ENCODE results near the gene TFF3.
A peak's percentile ranks its signal among the peaks of the same experiment; 100 is the strongest.

The TFF3 gene

GRCh38 chr21:42340187-42341050, 25.2 kb upstream of the TFF3 start:
- H3K9me3 Mint-ChIP-seq, result no peaks in the 10 kb centered on the region
- peak; percentile 17 for DNase-seq
- no peaks in the 10 kb centered on the region for H3K27me3 Mint-ChIP-seq
- no peak overlapping the region for H3K27ac Mint-ChIP-seq
- H3K36me3 Mint-ChIP-seq (ENCODE audit: low read depth), result no peaks in the 10 kb centered on the region
- peaks cover 14% of the 10 kb centered on the region for H3K4me1 Mint-ChIP-seq (ENCODE audit: low read depth)
- no peak overlapping the region for H3K4me3 Mint-ChIP-seq

- Mint-ChIP-seq H3K9me3 (no peaks in the 10 kb centered on the region), H3K27ac (no peak overlapping the region), H3K4me3 (no peak overlapping the region), H3K4me1 (ENCODE audit: low read depth) (peaks cover 14% of the 10 kb centered on the region), H3K27me3 (no peaks in the 10 kb centered on the region), H3K36me3 (ENCODE audit: low read depth) (no peaks in the 10 kb centered on the region)
- DNase-seq, result peak; percentile 28
Measured at GRCh38 chr21:42338729-42339715, 23.8 kb upstream of the TFF3 start.

GRCh38 chr21:42337830-42338728, 22.9 kb upstream of the TFF3 start:
- Mint-ChIP-seq H3K27ac (no peak overlapping the region), H3K4me3 (no peak overlapping the region), H3K9me3 (no peaks in the 10 kb centered on the region), H3K4me1 (ENCODE audit: low read depth) (peaks cover 14% of the 10 kb centered on the region), H3K36me3 (ENCODE audit: low read depth) (no peaks in the 10 kb centered on the region), H3K27me3 (no peaks in the 10 kb centered on the region)
- DNase-seq, result peak; percentile 84

GRCh38 chr21:42337276-42337675, 22.1 kb upstream of the TFF3 start:
- Mint-ChIP-seq H3K9me3 (no peaks in the 10 kb centered on the region), H3K4me1 (ENCODE audit: low read depth) (peaks cover 14% of the 10 kb centered on the region), H3K36me3 (ENCODE audit: low read depth) (no peaks in the 10 kb centered on the region), H3K27ac (no peak overlapping the region), H3K27me3 (no peaks in the 10 kb centered on the region), H3K4me3 (no peak overlapping the region)
- DNase-seq, result no peak

- no peak for DNase-seq
Measured at GRCh38 chr21:42336054-42336453, 20.8 kb upstream of the TFF3 start.

GRCh38 chr21:42332557-42333317, 17.5 kb upstream of the TFF3 start:
- no peaks in the 10 kb centered on the region for H3K27me3 Mint-ChIP-seq

More at GRCh38 chr21:42336054-42336453, 20.8 kb upstream of the TFF3 start:
- Mint-ChIP-seq H3K27me3 (no peaks in the 10 kb centered on the region), H3K9me3 (peaks cover 9% of the 10 kb centered on the region), H3K36me3 (ENCODE audit: low read depth) (no peaks in the 10 kb centered on the region), H3K27ac (no peak overlapping the region), H3K4me3 (no peak overlapping the region), H3K4me1 (ENCODE audit: low read depth) (peaks cover 14% of the 10 kb centered on the region)

GRCh38 chr21:42331660-42332059, 16.5 kb upstream of the TFF3 start:
- Mint-ChIP-seq H3K4me3 (no peak overlapping the region), H3K27me3 (no peaks in the 10 kb centered on the region), H3K4me1 (ENCODE audit: low read depth) (no peaks in the 10 kb centered on the region), H3K27ac (no peak overlapping the region), H3K36me3 (ENCODE audit: low read depth) (no peaks in the 10 kb centered on the region), H3K9me3 (peaks cover 13% of the 10 kb centered on the region)
- no peak for DNase-seq

More at GRCh38 chr21:42332557-42333317, 17.5 kb upstream of the TFF3 start:
- DNase-seq, result no peak
- no peak overlapping the region for H3K27ac Mint-ChIP-seq
- peaks cover 5% of the 10 kb centered on the region for H3K4me1 Mint-ChIP-seq (ENCODE audit: low read depth)
- no peaks in the 10 kb centered on the region for H3K36me3 Mint-ChIP-seq (ENCODE audit: low read depth)
- H3K4me3 Mint-ChIP-seq, result no peak overlapping the region
- peaks cover 13% of the 10 kb centered on the region for H3K9me3 Mint-ChIP-seq

- H3K4me3 Mint-ChIP-seq, result no peak overlapping the region
- no peaks in the 10 kb centered on the region for H3K27me3 Mint-ChIP-seq
- H3K27ac Mint-ChIP-seq, result no peak overlapping the region
- DNase-seq, result no peak
- no peaks in the 10 kb centered on the region for H3K4me1 Mint-ChIP-seq (ENCODE audit: low read depth)
- no peaks in the 10 kb centered on the region for H3K36me3 Mint-ChIP-seq (ENCODE audit: low read depth)
- peaks cover 13% of the 10 kb centered on the region for H3K9me3 Mint-ChIP-seq
Measured at GRCh38 chr21:42330380-42331371, 15.5 kb upstream of the TFF3 start.

- H3K4me3 Mint-ChIP-seq, result no peak overlapping the region
- no peaks in the 10 kb centered on the region for H3K4me1 Mint-ChIP-seq (ENCODE audit: low read depth)
- H3K27ac Mint-ChIP-seq, result no peak overlapping the region
- H3K27me3 Mint-ChIP-seq, result no peaks in the 10 kb centered on the region
- no peak for DNase-seq
- H3K9me3 Mint-ChIP-seq, result no peaks in the 10 kb centered on the region
- no peaks in the 10 kb centered on the region for H3K36me3 Mint-ChIP-seq (ENCODE audit: low read depth)
Measured at GRCh38 chr21:42324896-42325295, 9.7 kb upstream of the TFF3 start.

GRCh38 chr21:42321845-42322244, 6.6 kb upstream of the TFF3 start:
- Mint-ChIP-seq H3K9me3 (no peaks in the 10 kb centered on the region), H3K4me1 (ENCODE audit: low read depth) (peaks cover 5% of the 10 kb centered on the region), H3K27me3 (no peaks in the 10 kb centered on the region), H3K27ac (no peak overlapping the region), H3K36me3 (ENCODE audit: low read depth) (no peaks in the 10 kb centered on the region), H3K4me3 (no peak overlapping the region)
- DNase-seq, result no peak

- Mint-ChIP-seq H3K4me1 (ENCODE audit: low read depth) (peaks cover 5% of the 10 kb centered on the region), H3K27ac (no peak overlapping the region), H3K9me3 (no peaks in the 10 kb centered on the region), H3K4me3 (no peak overlapping the region), H3K27me3 (no peaks in the 10 kb centered on the region), H3K36me3 (ENCODE audit: low read depth) (no peaks in the 10 kb centered on the region)
- DNase-seq, result no peak
Measured at GRCh38 chr21:42321231-42321630, 6.0 kb upstream of the TFF3 start.

GRCh38 chr21:42320791-42321190, 5.6 kb upstream of the TFF3 start:
- H3K27me3 Mint-ChIP-seq, result no peaks in the 10 kb centered on the region

More at GRCh38 chr21:42320791-42321190, 5.6 kb upstream of the TFF3 start:
- no peak for DNase-seq
- Mint-ChIP-seq H3K4me3 (no peak overlapping the region), H3K27ac (no peak overlapping the region), H3K36me3 (ENCODE audit: low read depth) (no peaks in the 10 kb centered on the region), H3K4me1 (ENCODE audit: low read depth) (peaks cover 5% of the 10 kb centered on the region), H3K9me3 (no peaks in the 10 kb centered on the region)

All from activated T-cell treated with anti-CD3 and anti-CD28 coated beads, Interleukin-2, amount 50 U/mL, for 24 hours (primary cell).